Measurements from ENCODE around the gene SUPT4H1. TPM values are rescaled to one million over a fixed set of nuclear protein-coding genes. Genes with fewer than 3 reads are reported as not detected.

The SUPT4H1 gene
- total RNA-seq, 1 donor from 2014 or later: 160 TPM

- H3K27me3 Mint-ChIP-seq (ENCODE audit: low read depth): no peaks in the 10 kb centered on the region
- peaks cover 40% of the 10 kb centered on the region for H3K36me3 Mint-ChIP-seq (ENCODE audit: low read depth)
- peaks cover 69% of the 10 kb centered on the region for H3K4me1 Mint-ChIP-seq (ENCODE audit: low read depth)
- no peak for DNase-seq (ENCODE audit: low spot score)
- no peaks in the 10 kb centered on the region for H3K9me3 Mint-ChIP-seq
- no peak overlapping the region for H3K4me3 Mint-ChIP-seq (ENCODE audit: low read depth)
- no peak overlapping the region for H3K27ac Mint-ChIP-seq
- intact Hi-C loops (cut with micrococcal nuclease): loop anchor here (1.0 kb wide), 1 partner anchor 16 kb away; no protein-coding TSS in a partner anchor
These were observed 34.7 kb upstream of the SUPT4H1 start for GRCh38 chr17:58386708-58387107.

DNA sequence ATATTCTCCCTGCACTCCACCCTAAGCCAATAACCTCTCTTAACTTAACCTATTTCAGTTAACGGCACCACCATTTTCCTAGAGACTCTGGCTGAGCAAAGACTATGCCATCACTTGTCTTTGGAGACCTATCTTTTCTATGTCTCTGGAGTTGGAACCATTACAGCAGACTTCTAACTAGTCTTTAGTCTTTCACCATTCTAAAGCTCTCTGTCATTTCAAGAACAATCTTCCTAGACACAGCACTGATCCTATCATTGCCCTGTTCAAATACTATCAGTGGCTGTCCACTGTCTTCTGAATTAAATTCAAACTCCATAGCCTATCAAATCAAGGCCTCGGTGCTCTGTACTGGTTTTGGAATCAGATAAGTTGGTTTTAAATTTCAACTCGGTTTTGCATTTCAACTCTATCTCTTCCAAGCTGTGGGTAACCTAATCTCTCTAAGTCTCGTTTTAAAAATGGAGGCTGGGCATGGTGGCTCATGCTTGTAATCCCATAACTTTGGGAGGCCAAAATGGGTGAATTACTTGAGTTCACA, 33.4 kb upstream of the SUPT4H1 start:
- Mint-ChIP-seq H3K4me1 (ENCODE audit: low read depth) (peaks cover 74% of the 10 kb centered on the region), H3K27me3 (ENCODE audit: low read depth) (no peaks in the 10 kb centered on the region), H3K4me3 (ENCODE audit: low read depth) (no peak overlapping the region), H3K9me3 (no peaks in the 10 kb centered on the region), H3K27ac (peak overlapping the region; percentile 34), H3K36me3 (ENCODE audit: low read depth) (peaks cover 36% of the 10 kb centered on the region)
- no peak for DNase-seq (ENCODE audit: low spot score)
- intact Hi-C loops (cut with micrococcal nuclease): no loop called here

DNA sequence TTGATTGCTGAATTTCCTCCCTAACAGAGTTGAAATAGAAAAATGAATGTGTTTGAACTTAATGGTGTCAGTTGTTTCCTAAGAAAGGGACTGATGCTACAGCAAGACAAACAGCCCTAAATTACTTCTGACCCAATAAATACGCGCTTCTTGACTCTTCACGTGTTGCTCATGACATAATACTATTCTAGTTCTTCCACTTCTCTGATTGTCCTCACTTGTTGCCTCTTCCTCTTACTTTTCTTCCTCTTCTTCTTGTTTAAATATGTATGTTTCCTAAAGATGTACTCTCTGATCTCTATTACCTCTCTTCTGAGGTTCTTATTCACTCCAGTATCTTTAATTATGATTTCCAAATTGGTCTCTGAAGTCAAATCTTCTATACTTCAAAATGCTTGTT, 32.9 kb upstream of the SUPT4H1 start:
- Mint-ChIP-seq H3K36me3 (ENCODE audit: low read depth) (peaks cover 34% of the 10 kb centered on the region), H3K4me3 (ENCODE audit: low read depth) (no peak overlapping the region), H3K9me3 (no peaks in the 10 kb centered on the region), H3K27me3 (ENCODE audit: low read depth) (no peaks in the 10 kb centered on the region), H3K27ac (peak overlapping the region; percentile 34), H3K4me1 (ENCODE audit: low read depth) (peaks cover 74% of the 10 kb centered on the region)
- intact Hi-C loops (cut with micrococcal nuclease): no loop called here
- DNase-seq (ENCODE audit: low spot score): no peak

DNA sequence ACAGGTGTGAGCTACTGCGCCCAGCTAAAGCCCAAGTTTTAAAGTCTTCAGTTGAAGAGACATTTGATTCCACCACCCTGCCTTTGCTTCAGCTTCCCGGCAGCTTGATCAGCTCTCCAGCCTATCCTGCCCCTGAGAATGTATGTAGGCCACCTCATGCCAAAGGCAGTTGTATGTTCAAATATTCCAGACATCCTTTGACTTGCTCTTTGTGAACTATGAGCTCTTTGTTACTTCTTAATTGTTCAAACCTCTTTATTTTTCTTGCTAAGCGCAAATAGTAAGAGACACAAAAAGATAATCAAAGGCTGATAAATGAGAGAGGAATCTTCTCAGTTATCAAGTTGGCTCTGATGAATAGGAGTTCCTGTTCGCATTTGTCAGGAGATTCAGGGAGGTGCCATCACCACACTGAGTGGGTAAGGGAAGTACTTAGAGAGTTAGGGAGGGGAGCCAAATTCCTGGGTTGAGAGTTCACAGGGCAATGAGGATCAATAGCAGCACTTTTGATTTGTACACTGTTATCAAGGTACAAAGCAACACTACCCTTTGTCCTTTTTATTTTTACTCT, 32.0 kb upstream of the SUPT4H1 start:
- Mint-ChIP-seq H3K27ac (peak overlapping the region; percentile 54), H3K4me3 (ENCODE audit: low read depth) (no peak overlapping the region), H3K9me3 (no peaks in the 10 kb centered on the region), H3K4me1 (ENCODE audit: low read depth) (peaks cover 75% of the 10 kb centered on the region), H3K36me3 (ENCODE audit: low read depth) (peaks cover 34% of the 10 kb centered on the region), H3K27me3 (ENCODE audit: low read depth) (no peaks in the 10 kb centered on the region)
- DNase-seq (ENCODE audit: low spot score): no peak
- intact Hi-C loops (cut with micrococcal nuclease): loop anchor here (2.0 kb wide), 2 partner anchors 31 to 55 kb away; partner anchors contain the start of genes SUPT4H1 and TSPOAP1

DNA sequence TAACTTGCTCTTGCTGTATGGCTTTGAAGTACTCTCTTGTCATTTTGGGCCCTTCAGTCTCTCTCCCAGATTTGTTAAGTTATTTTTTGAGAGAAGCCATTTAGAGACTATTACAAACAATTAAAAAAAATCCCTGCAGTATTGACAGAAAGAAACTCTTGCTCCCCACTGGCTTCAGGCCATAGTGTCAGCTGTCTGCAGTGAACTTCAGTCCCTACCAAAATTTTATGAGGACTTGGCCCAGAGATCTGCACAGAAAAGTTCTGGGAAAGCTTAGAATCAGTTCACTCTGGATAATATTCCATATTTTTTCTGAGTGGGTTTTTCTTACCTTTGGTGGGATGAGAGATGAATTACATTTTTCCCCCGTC, 30.9 kb upstream of the SUPT4H1 start:
- Mint-ChIP-seq H3K4me3 (ENCODE audit: low read depth) (no peak overlapping the region), H3K27me3 (ENCODE audit: low read depth) (no peaks in the 10 kb centered on the region), H3K36me3 (ENCODE audit: low read depth) (peaks cover 23% of the 10 kb centered on the region), H3K4me1 (ENCODE audit: low read depth) (peaks cover 71% of the 10 kb centered on the region), H3K9me3 (no peaks in the 10 kb centered on the region), H3K27ac (peak overlapping the region; percentile 66)
- no peak for DNase-seq (ENCODE audit: low spot score)
- intact Hi-C loops (cut with micrococcal nuclease): loop anchor here (1.0 to 2.0 kb wide), 3 partner anchors 30 to 54 kb away; partner anchors contain the start of genes SUPT4H1 and TSPOAP1

GRCh38 chr17:58382108-58382871, 30.3 kb upstream of the SUPT4H1 start:
- H3K9me3 Mint-ChIP-seq: no peaks in the 10 kb centered on the region
- peak; percentile 22 for DNase-seq (ENCODE audit: low spot score)
- H3K27ac Mint-ChIP-seq: peak overlapping the region; percentile 66
- peak overlapping the region; percentile 9 for H3K4me3 Mint-ChIP-seq (ENCODE audit: low read depth)
- peaks cover 18% of the 10 kb centered on the region for H3K36me3 Mint-ChIP-seq (ENCODE audit: low read depth)
- H3K4me1 Mint-ChIP-seq (ENCODE audit: low read depth): peaks cover 71% of the 10 kb centered on the region
- H3K27me3 Mint-ChIP-seq (ENCODE audit: low read depth): no peaks in the 10 kb centered on the region
- intact Hi-C loops (cut with micrococcal nuclease): loop anchor here (1.0 to 2.0 kb wide), 3 partner anchors 29 to 53 kb away; partner anchors contain the start of genes SUPT4H1 and TSPOAP1

DNA sequence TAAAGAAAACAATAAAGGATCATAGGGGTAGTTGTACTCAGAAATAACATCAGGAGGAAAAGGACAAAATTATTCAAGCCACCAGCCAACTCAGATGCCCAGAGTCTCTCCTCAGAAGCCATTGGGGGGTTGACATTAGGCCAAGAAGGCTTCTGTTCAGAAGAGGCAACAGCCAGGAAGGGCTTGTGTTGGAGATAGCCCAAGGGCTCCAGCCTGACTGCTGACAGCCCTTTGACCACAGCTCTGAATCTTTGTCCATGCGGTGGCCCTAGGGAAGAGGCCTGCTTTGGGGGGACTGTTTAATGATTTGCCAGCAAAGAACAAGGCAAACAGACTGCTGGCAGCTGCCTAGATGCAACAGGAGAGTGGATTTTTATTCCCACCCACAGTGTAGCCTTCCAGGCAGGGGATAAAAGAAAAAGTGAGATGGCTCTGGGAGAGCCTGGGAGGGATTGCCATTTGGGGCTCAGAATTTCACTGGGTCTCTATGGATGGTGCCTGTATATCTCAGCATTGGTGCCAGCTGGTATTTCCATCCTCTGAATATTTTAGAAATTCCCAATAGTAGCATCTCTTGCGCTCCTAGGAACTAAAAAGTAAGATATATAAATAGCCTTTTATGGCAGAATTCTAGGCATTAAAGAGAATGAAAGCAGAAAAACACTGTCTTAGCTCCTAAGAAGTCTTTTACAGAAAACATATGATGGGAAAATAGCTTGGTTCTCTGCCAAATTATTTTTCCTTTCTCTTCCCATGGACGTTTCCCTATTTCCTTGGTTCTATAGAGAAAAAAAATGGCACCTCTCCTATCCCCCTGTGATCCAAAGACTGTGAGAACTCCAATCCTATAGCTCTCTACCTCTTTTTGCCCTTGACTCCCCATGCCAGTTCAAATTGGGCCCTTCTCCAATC, 29.4 kb upstream of the SUPT4H1 start:
- H3K36me3 Mint-ChIP-seq (ENCODE audit: low read depth): peaks cover 16% of the 10 kb centered on the region
- peak overlapping the region; percentile 9 for H3K4me3 Mint-ChIP-seq (ENCODE audit: low read depth)
- intact Hi-C loops (cut with micrococcal nuclease): loop anchor here (1.0 to 2.0 kb wide), 3 partner anchors 29 to 53 kb away; partner anchors contain the start of genes SUPT4H1 and TSPOAP1
- H3K4me1 Mint-ChIP-seq (ENCODE audit: low read depth): peaks cover 71% of the 10 kb centered on the region
- peak overlapping the region; percentile 66 for H3K27ac Mint-ChIP-seq
- DNase-seq (ENCODE audit: low spot score): no peak
- H3K27me3 Mint-ChIP-seq (ENCODE audit: low read depth): no peaks in the 10 kb centered on the region
- H3K9me3 Mint-ChIP-seq: no peaks in the 10 kb centered on the region

GRCh38 chr17:58380207-58381123, 28.5 kb upstream of the SUPT4H1 start:
- H3K4me3 Mint-ChIP-seq (ENCODE audit: low read depth): no peak overlapping the region
- intact Hi-C loops (cut with micrococcal nuclease): no loop called here
- no peak overlapping the region for H3K27ac Mint-ChIP-seq
- H3K4me1 Mint-ChIP-seq (ENCODE audit: low read depth): peaks cover 68% of the 10 kb centered on the region
- DNase-seq (ENCODE audit: low spot score): no peak
- peaks cover 13% of the 10 kb centered on the region for H3K36me3 Mint-ChIP-seq (ENCODE audit: low read depth)
- H3K27me3 Mint-ChIP-seq (ENCODE audit: low read depth): no peaks in the 10 kb centered on the region
- H3K9me3 Mint-ChIP-seq: no peaks in the 10 kb centered on the region

- intact Hi-C loops (cut with micrococcal nuclease): no loop called here
- peaks cover 60% of the 10 kb centered on the region for H3K4me1 Mint-ChIP-seq (ENCODE audit: low read depth)
- peak overlapping the region; percentile 27 for H3K4me3 Mint-ChIP-seq (ENCODE audit: low read depth)
- H3K27ac Mint-ChIP-seq: peak overlapping the region; percentile 69
- H3K9me3 Mint-ChIP-seq: no peaks in the 10 kb centered on the region
- no peak for DNase-seq (ENCODE audit: low spot score)
- H3K27me3 Mint-ChIP-seq (ENCODE audit: low read depth): no peaks in the 10 kb centered on the region
- H3K36me3 Mint-ChIP-seq (ENCODE audit: low read depth): peaks cover 13% of the 10 kb centered on the region
These were observed 27.5 kb upstream of the SUPT4H1 start for GRCh38 chr17:58379511-58379824.

- intact Hi-C loops (cut with micrococcal nuclease): no loop called here
- peak overlapping the region; percentile 27 for H3K4me3 Mint-ChIP-seq (ENCODE audit: low read depth)
- H3K9me3 Mint-ChIP-seq: no peaks in the 10 kb centered on the region
- H3K36me3 Mint-ChIP-seq (ENCODE audit: low read depth): peaks cover 13% of the 10 kb centered on the region
- H3K27ac Mint-ChIP-seq: peak overlapping the region; percentile 69
- H3K27me3 Mint-ChIP-seq (ENCODE audit: low read depth): no peaks in the 10 kb centered on the region
- DNase-seq (ENCODE audit: low spot score): no peak
- H3K4me1 Mint-ChIP-seq (ENCODE audit: low read depth): peaks cover 56% of the 10 kb centered on the region
These were observed 26.9 kb upstream of the SUPT4H1 start for GRCh38 chr17:58378733-58379510.

- no peak overlapping the region for H3K4me3 Mint-ChIP-seq (ENCODE audit: low read depth)
- intact Hi-C loops (cut with micrococcal nuclease): no loop called here
- H3K9me3 Mint-ChIP-seq: no peaks in the 10 kb centered on the region
- H3K27ac Mint-ChIP-seq: no peak overlapping the region
- H3K27me3 Mint-ChIP-seq (ENCODE audit: low read depth): no peaks in the 10 kb centered on the region
- H3K4me1 Mint-ChIP-seq (ENCODE audit: low read depth): peaks cover 48% of the 10 kb centered on the region
- peaks cover 13% of the 10 kb centered on the region for H3K36me3 Mint-ChIP-seq (ENCODE audit: low read depth)
- DNase-seq (ENCODE audit: low spot score): no peak
These were observed 25.7 kb upstream of the SUPT4H1 start for GRCh38 chr17:58377661-58378060.

Measured in activated T-helper 2 cell treated with anti-CD3 and anti-CD28 coated beads, Interferon-gamma antibody, Interleukin-2, Interleukin-4, amounts not matched to agents 10 μg/mL and 5 μg/mL and 100 μg/mL, durations not matched to agents 14 hours and 24 hours and 36 hours (primary cell).